Retinal pigment epithelial cell (primary cell): ENCODE data around the gene BBS9.

ENCODE experiments used
- DNase-seq: peaks from one replicate; pipeline ENCODE4 v3.0.0-alpha.2; 2010; ENCODE audit warnings: low read depth
- H3K4me3 ChIP-seq: 2 replicates; pipeline ENCODE4 v1.5.1; 2011; ENCODE audit warnings: mild to moderate bottlenecking, low read length, control low read depth, moderate library complexity
- CTCF ChIP-seq: conservative IDR thresholded peaks from 2 replicates; pipeline ENCODE4 v1.5.1; 2011; ENCODE audit warnings: low read depth, low read length, control low read depth, inconsistent platforms

BBS9 gene

GRCh38 chr7:33183504-33183903, 54.1 kb downstream of the BBS9 start:
- no peak overlapping the region for H3K4me3 ChIP-seq
- no peak for TF ChIP-seq CTCF
- DNase-seq: no peak

- no peak for TF ChIP-seq CTCF
- no peak for DNase-seq
- no peak overlapping the region for H3K4me3 ChIP-seq
Observed at GRCh38 chr7:33184828-33185227, 55.5 kb downstream of the BBS9 start.

GRCh38 chr7:33185786-33186185, 56.4 kb downstream of the BBS9 start:
- peak; percentile 68 for TF ChIP-seq CTCF
- peak; percentile 23 for DNase-seq

GRCh38 chr7:33186192-33186591, 56.8 kb downstream of the BBS9 start:
- no peak for TF ChIP-seq CTCF
- H3K4me3 ChIP-seq: peak overlapping the region; percentile 39
- DNase-seq: peak; percentile 22

More at GRCh38 chr7:33185786-33186185, 56.4 kb downstream of the BBS9 start:
- peak overlapping the region; percentile 39 for H3K4me3 ChIP-seq

GRCh38 chr7:33190688-33191304, 61.4 kb downstream of the BBS9 start:
- H3K4me3 ChIP-seq: no peak overlapping the region
- DNase-seq: no peak
- no peak for TF ChIP-seq CTCF

GRCh38 chr7:33191340-33191739, 62.0 kb downstream of the BBS9 start:
- TF ChIP-seq CTCF: no peak
- no peak for DNase-seq
- no peak overlapping the region for H3K4me3 ChIP-seq

- no peak for TF ChIP-seq CTCF
- no peak overlapping the region for H3K4me3 ChIP-seq
- no peak for DNase-seq
Observed at GRCh38 chr7:33192695-33193291, 63.4 kb downstream of the BBS9 start.
